Body of pancreas (tissue), 4 donors: Measurements from ENCODE around the gene RPS6KA3. TPM values are rescaled to one million over a fixed set of nuclear protein-coding genes. Genes with fewer than 3 reads are reported as not detected.

ENCODE experiments used
- ATAC-seq: fragments of 150-250 bp; one replicate; pipeline ENCODE4 v1.9.1; 2016
- DNase-seq, 4 donors: peaks; one replicate each; pipeline ENCODE4 v3.0.0-alpha.2; 2019
- H3K27ac ChIP-seq, 4 donors: fragments of 200-600 bp; sonication (generic); 1 replicate in 3 of 4; 2 replicates in 1 of 4; pipeline versions ENCODE4 v1.5.1 to v1.6.1; 2016 to 2019; ENCODE audit warnings: mild to moderate bottlenecking in 1 of 4, mixed read lengths in 1 of 4, moderate library complexity in 1 of 4
- H3K27me3 ChIP-seq, 2 donors: fragments of 200-600 bp; sonication (generic); one replicate each; pipeline ENCODE4 v1.6.0; 2016; ENCODE audit warnings: mild to moderate bottlenecking in 1 of 2
- H3K36me3 ChIP-seq, 2 donors: fragments of 200-600 bp; sonication (generic); replicated peaks in 1 of 2; 2 replicates each; pipeline ENCODE4 v1.5.1; 2016; ENCODE audit warnings: low read depth in 2 of 2; ENCODE audit not compliant: insufficient read depth in 1 of 2
- H3K4me1 ChIP-seq: fragments of 200-600 bp; sonication (generic); one replicate; pipeline ENCODE4 v1.6.0; 2016
- H3K4me3 ChIP-seq, 2 donors: fragments of 200-600 bp; sonication (generic); 1 replicate in 1 of 2; 2 replicates in 1 of 2; pipeline ENCODE4 v1.5.1; 2016 to 2019
- H3K9me3 ChIP-seq, 3 donors: fragments of 200-600 bp; sonication (generic); 1 replicate in 2 of 3; 2 replicates in 1 of 3; pipeline ENCODE4 v1.5.1; 2016
- CTCF ChIP-seq, 7 experiments: fragments of 450-650 bp in 4 of 7; fragments of 200-600 bp in 3 of 7; sonication (generic) in 3 of 7; IDR thresholded peaks; one replicate each; pipeline ENCODE4 v1.5.1; 2016 to 2019; ENCODE audit warnings: antibody characterized with exemption in 7 of 7
- POLR2A ChIP-seq, 3 donors: fragments of 450-650 bp; IDR thresholded peaks; one replicate each; pipeline ENCODE4 v1.6.1; 2016; ENCODE audit warnings: antibody characterized with exemption in 3 of 3, mild to moderate bottlenecking in 2 of 3
- WGBS, 2 donors: methylation state at CpG; one replicate each; pipeline ENCODE4 v1.1.5; 2017; 5-methylcytosine and 5-hydroxymethylcytosine counted together
- intact Hi-C: fragments of 100-400 bp; cut with DNase I; formaldehyde crosslinking; loops from one replicate; pipeline ENCODE4 v1.15.1; 2023
- total RNA-seq, 2 donors: library from RNA; depleted of rRNA; stranded (reverse); fragments of >200 nt; gene quantifications; one replicate each; pipeline ENCODE4 v1.1.0, GENCODE V29; 2016

RPS6KA3 gene
- total RNA-seq, 2 donors from 2014 or later: 16.2 to 27.5 TPM

DNA sequence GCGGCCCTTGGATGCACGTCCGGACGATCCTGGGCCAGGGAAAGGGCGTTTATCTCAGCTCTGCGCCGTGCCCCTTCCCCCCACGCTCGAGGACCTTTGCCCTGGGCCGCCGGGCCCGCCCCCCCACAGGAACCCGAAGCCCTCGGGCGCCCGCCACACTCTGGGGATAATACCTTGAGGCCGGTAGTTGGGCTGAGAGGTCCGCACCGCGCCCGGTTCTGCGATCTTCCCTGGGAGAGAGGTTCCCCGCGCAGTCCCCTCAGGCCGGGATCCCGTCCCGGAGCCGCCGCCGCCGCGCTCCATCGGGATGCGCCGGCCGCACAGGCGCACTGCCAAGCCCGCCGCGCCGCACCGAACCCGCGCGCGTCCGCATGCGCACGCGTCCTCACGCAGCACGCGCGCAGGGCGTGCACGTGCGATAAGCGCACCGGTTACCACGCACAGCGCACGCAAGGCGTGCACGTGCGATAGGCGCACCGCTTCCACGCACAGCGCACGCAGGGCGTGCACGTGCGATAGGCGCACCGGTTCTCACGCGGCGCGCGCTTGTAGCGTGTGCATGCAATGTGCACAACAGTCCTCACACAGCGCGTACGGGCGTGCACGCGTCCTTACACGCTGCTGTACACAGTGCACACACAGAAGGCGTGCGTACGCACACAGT lies 150.0 kb downstream of the RPS6KA3 start, which contains the start of gene MAP7D2:
Gene MAP7D2, minus strand, starts transcription at position 331 of the 664 bp plus-strand sequence. Its CDS starts 28 bp downstream, at position 303.
- DNase-seq (no peak), ATAC-seq (peak; percentile 6)
- no peak within 1 kb of the TSS for H3K27ac ChIP-seq
- peaks cover 7% of the 10 kb centered on the region for H3K4me1 ChIP-seq
- no peaks in the 10 kb centered on the region for H3K9me3 ChIP-seq
- WGBS, 2 donors: 8 to 76% methylated on average over 8 to 54 of the region's 91 CpGs
- no peaks in the 10 kb centered on the region for H3K36me3 ChIP-seq
- H3K27me3 ChIP-seq: no peaks in the 10 kb centered on the region
- no peak for TF ChIP-seq CTCF (IDR thresholded peaks at IDR 0.05)
- no peak for TF ChIP-seq POLR2A (IDR thresholded peaks at IDR 0.05)
- H3K4me3 ChIP-seq: no peak within 1 kb of the TSS
- intact Hi-C loops: no loop called here

GRCh38 chrX:20116087-20116576 lies 150.6 kb downstream of the RPS6KA3 start:
- no peak for DNase-seq
- no peaks in the 10 kb centered on the region for H3K9me3 ChIP-seq
- no peak overlapping the region for H3K4me3 ChIP-seq
- no peak for ATAC-seq
- H3K4me1 ChIP-seq: peaks cover 7% of the 10 kb centered on the region
- no peak overlapping the region for H3K27ac ChIP-seq
- WGBS, 2 donors: 11% methylated on average over 12 of the region's 47 CpGs; no CpG with 5 or more reads in 1 of the 2 donors
- no peaks in the 10 kb centered on the region for H3K36me3 ChIP-seq
- no peaks in the 10 kb centered on the region for H3K27me3 ChIP-seq
- intact Hi-C loops: no loop called here
- TF ChIP-seq POLR2A (IDR thresholded peaks at IDR 0.05) (no peak), CTCF (IDR thresholded peaks at IDR 0.05) (no peak)

GRCh38 chrX:20112022-20112774 lies 154.5 kb downstream of the RPS6KA3 start:
- TF ChIP-seq POLR2A (IDR thresholded peaks at IDR 0.05) (no peak), CTCF (IDR thresholded peaks at IDR 0.05) (no peak)
- no peaks in the 10 kb centered on the region for H3K4me1 ChIP-seq
- DNase-seq (no peak), ATAC-seq (no peak)
- H3K4me3 ChIP-seq: no peak overlapping the region
- no peaks in the 10 kb centered on the region for H3K36me3 ChIP-seq
- no peaks in the 10 kb centered on the region for H3K9me3 ChIP-seq
- intact Hi-C loops: no loop called here
- WGBS, 2 donors: 87 to 100% methylated on average over 3 to 13 of the region's 14 CpGs
- H3K27me3 ChIP-seq: no peaks in the 10 kb centered on the region
- H3K27ac ChIP-seq: no peak overlapping the region

GRCh38 chrX:20111271-20111670 lies 155.4 kb downstream of the RPS6KA3 start:
- Histone ChIP-seq H3K27ac (no peak overlapping the region), H3K27me3 (no peaks in the 10 kb centered on the region)
- TF ChIP-seq POLR2A (IDR thresholded peaks at IDR 0.05): no peak
- TF ChIP-seq CTCF (IDR thresholded peaks at IDR 0.05): no peak

More at GRCh38 chrX:20111271-20111670, 155.4 kb downstream of the RPS6KA3 start:
- no peaks in the 10 kb centered on the region for H3K4me1 ChIP-seq
- H3K36me3 ChIP-seq: no peaks in the 10 kb centered on the region
- H3K4me3 ChIP-seq: no peak overlapping the region
- WGBS, 2 donors: 94 to 95% methylated on average over 10 of the region's 10 CpGs
- ATAC-seq (no peak), DNase-seq (no peak)
- H3K9me3 ChIP-seq: no peaks in the 10 kb centered on the region
- intact Hi-C loops: no loop called here
